ENCODE measurements around the gene TMX1. TPM values are rescaled to one million over a fixed set of nuclear protein-coding genes. Genes with fewer than 3 reads are reported as not detected.

TMX1 gene
- total RNA-seq, 1 experiment from 2014 or later, result 46.2 TPM

DNA sequence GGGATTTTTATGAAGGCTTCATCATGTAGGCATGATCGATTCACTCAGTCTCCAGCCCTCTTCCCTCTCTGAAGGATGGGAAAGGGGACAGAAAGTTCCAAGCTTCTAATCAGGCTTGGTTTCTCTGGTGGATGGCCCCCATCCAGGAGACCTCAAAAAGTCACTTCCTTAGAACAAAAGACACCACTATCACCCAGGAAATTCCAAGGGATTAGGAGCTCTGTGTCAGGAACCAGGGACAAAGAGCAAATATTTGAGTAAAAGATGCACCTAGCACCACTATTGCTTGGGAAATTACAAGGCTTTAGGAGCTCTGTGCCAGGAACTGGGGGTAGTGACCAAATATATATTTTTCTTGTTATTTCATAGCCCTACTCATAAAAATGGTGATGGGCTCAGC, 33.6 kb upstream of the TMX1 start (continued):
- no peak for TF ChIP-seq ZFX (IDR thresholded peaks at IDR 0.05)
- no peak for TF ChIP-seq RAD21 (IDR thresholded peaks at IDR 0.05; ENCODE audit: low read depth)
- no peak for TF ChIP-seq EZH2 (IDR thresholded peaks at IDR 0.05)

DNA sequence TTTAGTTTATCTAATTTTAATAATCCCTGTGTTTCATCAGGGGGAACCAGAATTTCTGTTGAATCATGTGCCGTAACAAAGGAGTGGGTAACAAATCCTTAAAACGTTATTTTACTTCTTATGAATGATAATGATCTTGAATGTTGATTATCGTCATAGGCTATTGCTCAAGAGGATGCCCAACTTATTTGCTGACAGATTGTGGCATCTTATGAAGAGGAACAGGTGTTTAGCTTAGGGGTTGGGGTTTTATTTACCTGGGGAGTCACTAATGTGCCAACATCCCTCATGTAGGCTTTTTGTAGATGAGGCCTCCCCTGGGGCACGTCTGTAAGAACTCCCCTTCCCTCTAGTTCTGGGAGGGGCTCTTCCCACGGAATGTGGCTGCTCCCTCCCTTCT, 32.4 kb upstream of the TMX1 start:
- Histone ChIP-seq H3K36me3 (ENCODE audit: control insufficient read depth in 1 of 2, insufficient read depth in 2 of 2, low read length in 2 of 2) (no peaks in the 10 kb centered on the region), H3K4me3 (replicated peaks in 1 of 2; ENCODE audit: low read depth in 1 of 2, low read length in 2 of 2) (no peak overlapping the region), H4K20me1 (ENCODE audit: insufficient read depth) (no peaks in the 10 kb centered on the region), H3K4me2 (ENCODE audit: low read length) (no peak overlapping the region), H3K27ac (ENCODE audit: low read depth, low read length) (no peak overlapping the region), H3K9me3 (ENCODE audit: control insufficient read depth in 1 of 2, insufficient read depth in 1 of 2, low read depth in 1 of 2, low read length in 2 of 2) (no peaks in the 10 kb centered on the region), H3K79me2 (ENCODE audit: insufficient read depth, low read length) (no peaks in the 10 kb centered on the region), H3K27me3 (ENCODE audit: insufficient read depth, low read length) (no peaks in the 10 kb centered on the region), H3K9ac (ENCODE audit: low read length) (no peak overlapping the region), H2AFZ (ENCODE audit: low read depth, low read length, poor library complexity, severe bottlenecking) (no peak overlapping the region), H3K9me2 (ENCODE audit: insufficient read depth) (no peaks in the 10 kb centered on the region), H3K4me1 (ENCODE audit: control insufficient read depth in 1 of 2, insufficient read depth in 2 of 2, low read length in 2 of 2) (no peaks in the 10 kb centered on the region)
- intact Hi-C loops (cut with micrococcal nuclease), result no loop called here
- BruUV-seq (replicated peaks), result no TSS peak
- CTCF ChIA-PET, result no interaction called here
- RAD21 ChIA-PET (ENCODE audit: low non-redundant PET in 1 of 2, low total read pairs in 2 of 2, uncharacterized antibody in 2 of 2, unreplicated experiment in 2 of 2), result no interaction called here
- DNase-seq (ENCODE audit: low read depth, low spot score) (no peak), ATAC-seq (no peak)
- POLR2A ChIA-PET, result no interaction called here
- TF ChIP-seq POLR2A (IDR thresholded peaks at IDR 0.05; ENCODE audit: borderline replicate concordance, extremely low read depth, insufficient read depth, insufficient read length), result no peak
- TF ChIP-seq, protein P1, sequence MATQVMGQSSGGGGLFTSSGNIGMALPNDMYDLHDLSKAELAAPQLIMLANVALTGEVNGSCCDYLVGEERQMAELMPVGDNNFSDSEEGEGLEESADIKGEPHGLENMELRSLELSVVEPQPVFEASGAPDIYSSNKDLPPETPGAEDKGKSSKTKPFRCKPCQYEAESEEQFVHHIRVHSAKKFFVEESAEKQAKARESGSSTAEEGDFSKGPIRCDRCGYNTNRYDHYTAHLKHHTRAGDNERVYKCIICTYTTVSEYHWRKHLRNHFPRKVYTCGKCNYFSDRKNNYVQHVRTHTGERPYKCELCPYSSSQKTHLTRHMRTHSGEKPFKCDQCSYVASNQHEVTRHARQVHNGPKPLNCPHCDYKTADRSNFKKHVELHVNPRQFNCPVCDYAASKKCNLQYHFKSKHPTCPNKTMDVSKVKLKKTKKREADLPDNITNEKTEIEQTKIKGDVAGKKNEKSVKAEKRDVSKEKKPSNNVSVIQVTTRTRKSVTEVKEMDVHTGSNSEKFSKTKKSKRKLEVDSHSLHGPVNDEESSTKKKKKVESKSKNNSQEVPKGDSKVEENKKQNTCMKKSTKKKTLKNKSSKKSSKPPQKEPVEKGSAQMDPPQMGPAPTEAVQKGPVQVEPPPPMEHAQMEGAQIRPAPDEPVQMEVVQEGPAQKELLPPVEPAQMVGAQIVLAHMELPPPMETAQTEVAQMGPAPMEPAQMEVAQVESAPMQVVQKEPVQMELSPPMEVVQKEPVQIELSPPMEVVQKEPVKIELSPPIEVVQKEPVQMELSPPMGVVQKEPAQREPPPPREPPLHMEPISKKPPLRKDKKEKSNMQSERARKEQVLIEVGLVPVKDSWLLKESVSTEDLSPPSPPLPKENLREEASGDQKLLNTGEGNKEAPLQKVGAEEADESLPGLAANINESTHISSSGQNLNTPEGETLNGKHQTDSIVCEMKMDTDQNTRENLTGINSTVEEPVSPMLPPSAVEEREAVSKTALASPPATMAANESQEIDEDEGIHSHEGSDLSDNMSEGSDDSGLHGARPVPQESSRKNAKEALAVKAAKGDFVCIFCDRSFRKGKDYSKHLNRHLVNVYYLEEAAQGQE (IDR thresholded peaks at IDR 0.05; ENCODE audit: low read depth), result no peak
- TF ChIP-seq, protein P2, sequence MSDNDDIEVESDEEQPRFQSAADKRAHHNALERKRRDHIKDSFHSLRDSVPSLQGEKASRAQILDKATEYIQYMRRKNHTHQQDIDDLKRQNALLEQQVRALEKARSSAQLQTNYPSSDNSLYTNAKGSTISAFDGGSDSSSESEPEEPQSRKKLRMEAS (IDR thresholded peaks at IDR 0.05), result no peak
- TF ChIP-seq EZH2 (IDR thresholded peaks at IDR 0.05), result no peak
- TF ChIP-seq POLR2AphosphoS5 (IDR thresholded peaks at IDR 0.05; ENCODE audit: low read depth, low read length), result no peak
- TF ChIP-seq SP1 (IDR thresholded peaks at IDR 0.05; ENCODE audit: low read depth), result no peak
- no peak for TF ChIP-seq TCF7L2 (IDR thresholded peaks at IDR 0.05; ENCODE audit: borderline replicate concordance, extremely low read depth, insufficient read depth, insufficient read length)
- TF ChIP-seq, protein P3, sequence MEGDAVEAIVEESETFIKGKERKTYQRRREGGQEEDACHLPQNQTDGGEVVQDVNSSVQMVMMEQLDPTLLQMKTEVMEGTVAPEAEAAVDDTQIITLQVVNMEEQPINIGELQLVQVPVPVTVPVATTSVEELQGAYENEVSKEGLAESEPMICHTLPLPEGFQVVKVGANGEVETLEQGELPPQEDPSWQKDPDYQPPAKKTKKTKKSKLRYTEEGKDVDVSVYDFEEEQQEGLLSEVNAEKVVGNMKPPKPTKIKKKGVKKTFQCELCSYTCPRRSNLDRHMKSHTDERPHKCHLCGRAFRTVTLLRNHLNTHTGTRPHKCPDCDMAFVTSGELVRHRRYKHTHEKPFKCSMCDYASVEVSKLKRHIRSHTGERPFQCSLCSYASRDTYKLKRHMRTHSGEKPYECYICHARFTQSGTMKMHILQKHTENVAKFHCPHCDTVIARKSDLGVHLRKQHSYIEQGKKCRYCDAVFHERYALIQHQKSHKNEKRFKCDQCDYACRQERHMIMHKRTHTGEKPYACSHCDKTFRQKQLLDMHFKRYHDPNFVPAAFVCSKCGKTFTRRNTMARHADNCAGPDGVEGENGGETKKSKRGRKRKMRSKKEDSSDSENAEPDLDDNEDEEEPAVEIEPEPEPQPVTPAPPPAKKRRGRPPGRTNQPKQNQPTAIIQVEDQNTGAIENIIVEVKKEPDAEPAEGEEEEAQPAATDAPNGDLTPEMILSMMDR (IDR thresholded peaks at IDR 0.05 in 2 of 3, conservative IDR thresholded peaks at IDR 0.05 in 1 of 3; ENCODE audit: borderline replicate concordance in 1 of 3, insufficient read depth in 1 of 3, low read depth in 2 of 3, low read length in 2 of 3), result no peak
- no peak for TF ChIP-seq SIN3A (IDR thresholded peaks at IDR 0.05; ENCODE audit: low read depth)
- TF ChIP-seq, protein P4, sequence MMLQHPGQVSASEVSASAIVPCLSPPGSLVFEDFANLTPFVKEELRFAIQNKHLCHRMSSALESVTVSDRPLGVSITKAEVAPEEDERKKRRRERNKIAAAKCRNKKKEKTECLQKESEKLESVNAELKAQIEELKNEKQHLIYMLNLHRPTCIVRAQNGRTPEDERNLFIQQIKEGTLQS (IDR thresholded peaks at IDR 0.05), result no peak
- TF ChIP-seq, protein P5, sequence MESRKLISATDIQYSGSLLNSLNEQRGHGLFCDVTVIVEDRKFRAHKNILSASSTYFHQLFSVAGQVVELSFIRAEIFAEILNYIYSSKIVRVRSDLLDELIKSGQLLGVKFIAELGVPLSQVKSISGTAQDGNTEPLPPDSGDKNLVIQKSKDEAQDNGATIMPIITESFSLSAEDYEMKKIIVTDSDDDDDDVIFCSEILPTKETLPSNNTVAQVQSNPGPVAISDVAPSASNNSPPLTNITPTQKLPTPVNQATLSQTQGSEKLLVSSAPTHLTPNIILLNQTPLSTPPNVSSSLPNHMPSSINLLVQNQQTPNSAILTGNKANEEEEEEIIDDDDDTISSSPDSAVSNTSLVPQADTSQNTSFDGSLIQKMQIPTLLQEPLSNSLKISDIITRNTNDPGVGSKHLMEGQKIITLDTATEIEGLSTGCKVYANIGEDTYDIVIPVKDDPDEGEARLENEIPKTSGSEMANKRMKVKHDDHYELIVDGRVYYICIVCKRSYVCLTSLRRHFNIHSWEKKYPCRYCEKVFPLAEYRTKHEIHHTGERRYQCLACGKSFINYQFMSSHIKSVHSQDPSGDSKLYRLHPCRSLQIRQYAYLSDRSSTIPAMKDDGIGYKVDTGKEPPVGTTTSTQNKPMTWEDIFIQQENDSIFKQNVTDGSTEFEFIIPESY (IDR thresholded peaks at IDR 0.05; ENCODE audit: extremely low read depth, insufficient replicate concordance, low read length), result no peak
- no peak for TF ChIP-seq YY1 (IDR thresholded peaks at IDR 0.05; ENCODE audit: extremely low read depth, insufficient replicate concordance, low read depth, low read length)
- no peak for TF ChIP-seq EGR1 (IDR thresholded peaks at IDR 0.05; ENCODE audit: low read depth)
- no peak for TF ChIP-seq ELF1 (IDR thresholded peaks at IDR 0.05; ENCODE audit: borderline replicate concordance, low read depth)
- TF ChIP-seq FOSL1 (IDR thresholded peaks at IDR 0.05; ENCODE audit: low read depth), result no peak
- TF ChIP-seq JUND (IDR thresholded peaks at IDR 0.05), result no peak
- no peak for TF ChIP-seq CEBPB (IDR thresholded peaks at IDR 0.05; ENCODE audit: low read depth)
- TF ChIP-seq CBX3 (IDR thresholded peaks at IDR 0.05; ENCODE audit: low read depth), result no peak
